Measurements from ENCODE around the gene SMIM15. TPM values are rescaled to one million over a fixed set of nuclear protein-coding genes. Genes with fewer than 3 reads are reported as not detected.

Gene SMIM15
- total RNA-seq, 1 donor = 31.8 TPM

DNA sequence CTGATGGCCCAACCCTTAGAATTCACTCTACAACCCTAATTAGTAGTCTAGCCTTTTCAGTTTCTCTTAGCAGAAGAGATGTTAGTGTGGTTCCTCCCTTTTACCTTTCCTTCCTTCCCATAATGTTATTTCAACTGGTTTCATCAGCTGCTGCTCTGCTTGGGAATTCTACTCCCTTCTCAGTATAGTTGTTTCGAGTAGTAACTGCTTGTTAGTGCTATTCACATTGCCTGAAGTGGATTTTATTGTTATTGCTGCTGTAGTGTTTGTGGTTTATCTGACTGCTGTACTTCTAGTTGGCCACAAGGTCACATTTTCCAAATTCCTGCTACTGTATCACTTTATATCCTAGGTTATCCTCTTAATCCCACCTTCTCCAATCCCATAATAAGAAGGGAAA lies 29.7 kb downstream of the SMIM15 start:
- no peaks in the 10 kb centered on the region for H3K79me2 ChIP-seq (ENCODE audit: insufficient read depth, low read length)
- H3K4me1 ChIP-seq (ENCODE audit: insufficient read depth, low read length) = no peaks in the 10 kb centered on the region
- H3K9me3 ChIP-seq (ENCODE audit: low read depth, low read length) = no peaks in the 10 kb centered on the region
- no peaks in the 10 kb centered on the region for H3K27me3 ChIP-seq (ENCODE audit: insufficient read depth, low read length)
- H2AFZ ChIP-seq (ENCODE audit: low read length) = no peak overlapping the region
- H3K4me2 ChIP-seq (ENCODE audit: insufficient read depth, low read length) = no peak overlapping the region
- DNase-seq (ENCODE audit: insufficient read length, low spot score, missing footprints) = no peak
- no peaks in the 10 kb centered on the region for H3K36me3 ChIP-seq (ENCODE audit: insufficient read depth, low read length)
- no peak overlapping the region for H3K4me3 ChIP-seq (ENCODE audit: insufficient read depth, low read length)
- H3K27ac ChIP-seq (ENCODE audit: low read depth, low read length) = no peak overlapping the region
- no peaks in the 10 kb centered on the region for H4K20me1 ChIP-seq (ENCODE audit: insufficient read depth, low read length)
- TF ChIP-seq, protein P1, sequence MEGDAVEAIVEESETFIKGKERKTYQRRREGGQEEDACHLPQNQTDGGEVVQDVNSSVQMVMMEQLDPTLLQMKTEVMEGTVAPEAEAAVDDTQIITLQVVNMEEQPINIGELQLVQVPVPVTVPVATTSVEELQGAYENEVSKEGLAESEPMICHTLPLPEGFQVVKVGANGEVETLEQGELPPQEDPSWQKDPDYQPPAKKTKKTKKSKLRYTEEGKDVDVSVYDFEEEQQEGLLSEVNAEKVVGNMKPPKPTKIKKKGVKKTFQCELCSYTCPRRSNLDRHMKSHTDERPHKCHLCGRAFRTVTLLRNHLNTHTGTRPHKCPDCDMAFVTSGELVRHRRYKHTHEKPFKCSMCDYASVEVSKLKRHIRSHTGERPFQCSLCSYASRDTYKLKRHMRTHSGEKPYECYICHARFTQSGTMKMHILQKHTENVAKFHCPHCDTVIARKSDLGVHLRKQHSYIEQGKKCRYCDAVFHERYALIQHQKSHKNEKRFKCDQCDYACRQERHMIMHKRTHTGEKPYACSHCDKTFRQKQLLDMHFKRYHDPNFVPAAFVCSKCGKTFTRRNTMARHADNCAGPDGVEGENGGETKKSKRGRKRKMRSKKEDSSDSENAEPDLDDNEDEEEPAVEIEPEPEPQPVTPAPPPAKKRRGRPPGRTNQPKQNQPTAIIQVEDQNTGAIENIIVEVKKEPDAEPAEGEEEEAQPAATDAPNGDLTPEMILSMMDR (IDR thresholded peaks at IDR 0.05; ENCODE audit: extremely low read depth, low read depth, low read length) = no peak

- TF ChIP-seq, protein P1 (IDR thresholded peaks at IDR 0.05; ENCODE audit: extremely low read depth, low read depth, low read length) = no peak
- H3K27ac ChIP-seq (ENCODE audit: low read depth, low read length) = no peak overlapping the region
- no peaks in the 10 kb centered on the region for H3K36me3 ChIP-seq (ENCODE audit: insufficient read depth, low read length)
- H2AFZ ChIP-seq (ENCODE audit: low read length) = no peak overlapping the region
- no peak for DNase-seq (ENCODE audit: insufficient read length, low spot score, missing footprints)
- H3K27me3 ChIP-seq (ENCODE audit: insufficient read depth, low read length) = no peaks in the 10 kb centered on the region
- H4K20me1 ChIP-seq (ENCODE audit: insufficient read depth, low read length) = no peaks in the 10 kb centered on the region
- no peak overlapping the region for H3K4me3 ChIP-seq (ENCODE audit: insufficient read depth, low read length)
- no peaks in the 10 kb centered on the region for H3K79me2 ChIP-seq (ENCODE audit: insufficient read depth, low read length)
- H3K4me2 ChIP-seq (ENCODE audit: insufficient read depth, low read length) = no peak overlapping the region
- H3K9me3 ChIP-seq (ENCODE audit: low read depth, low read length) = no peaks in the 10 kb centered on the region
- H3K4me1 ChIP-seq (ENCODE audit: insufficient read depth, low read length) = no peaks in the 10 kb centered on the region
These were observed 32.0 kb downstream of the SMIM15 start for GRCh38 chr5:61130289-61130688.

DNA sequence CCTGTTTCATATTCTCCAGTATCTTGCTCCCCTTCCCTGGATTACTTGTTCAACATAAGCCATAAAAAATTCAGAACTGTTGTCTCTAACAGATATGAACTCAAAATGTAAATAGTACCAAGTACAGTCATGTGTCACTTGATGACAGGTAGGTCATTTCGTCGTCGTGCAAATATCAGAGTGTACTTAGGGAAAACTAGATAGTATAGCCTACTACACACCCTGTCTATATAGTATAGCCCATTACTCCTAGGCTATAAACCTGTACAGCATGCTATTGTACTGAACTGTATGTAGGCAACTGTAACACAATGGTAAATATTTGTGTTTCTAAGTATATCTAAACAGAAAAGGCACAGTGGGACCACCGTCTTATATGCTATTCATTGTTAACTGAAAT lies 39.1 kb downstream of the SMIM15 start:
- no peaks in the 10 kb centered on the region for H3K79me2 ChIP-seq (ENCODE audit: insufficient read depth, low read length)
- H3K4me2 ChIP-seq (ENCODE audit: insufficient read depth, low read length) = no peak overlapping the region
- no peaks in the 10 kb centered on the region for H3K27me3 ChIP-seq (ENCODE audit: insufficient read depth, low read length)
- no peak for DNase-seq (ENCODE audit: insufficient read length, low spot score, missing footprints)
- TF ChIP-seq, protein P1 (IDR thresholded peaks at IDR 0.05; ENCODE audit: extremely low read depth, low read depth, low read length) = no peak
- no peaks in the 10 kb centered on the region for H3K36me3 ChIP-seq (ENCODE audit: insufficient read depth, low read length)
- H3K4me3 ChIP-seq (ENCODE audit: insufficient read depth, low read length) = no peak overlapping the region
- H2AFZ ChIP-seq (ENCODE audit: low read length) = no peak overlapping the region
- H3K9me3 ChIP-seq (ENCODE audit: low read depth, low read length) = no peaks in the 10 kb centered on the region
- H3K27ac ChIP-seq (ENCODE audit: low read depth, low read length) = no peak overlapping the region
- H4K20me1 ChIP-seq (ENCODE audit: insufficient read depth, low read length) = no peaks in the 10 kb centered on the region
- no peaks in the 10 kb centered on the region for H3K4me1 ChIP-seq (ENCODE audit: insufficient read depth, low read length)

DNA sequence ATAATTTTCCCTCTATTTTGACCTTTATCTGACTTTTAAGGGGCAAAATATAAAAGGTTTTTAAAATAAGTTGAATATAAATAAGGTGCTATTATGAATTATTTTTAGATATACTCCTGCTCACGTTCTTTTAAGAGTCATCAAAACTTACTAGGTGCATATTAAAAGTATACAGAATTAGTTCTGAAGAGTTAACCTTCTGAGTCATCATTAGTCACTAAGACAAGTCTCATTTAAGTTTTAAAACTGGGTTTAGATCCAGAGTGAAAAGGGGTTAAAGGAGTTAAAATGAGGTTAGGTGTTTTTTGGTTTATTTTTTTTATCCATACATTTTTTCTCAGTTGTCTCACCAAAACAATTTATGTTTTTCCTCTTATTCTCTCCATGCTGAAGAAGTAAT lies 41.7 kb downstream of the SMIM15 start:
- no peaks in the 10 kb centered on the region for H4K20me1 ChIP-seq (ENCODE audit: insufficient read depth, low read length)
- no peaks in the 10 kb centered on the region for H3K4me1 ChIP-seq (ENCODE audit: insufficient read depth, low read length)
- H3K27ac ChIP-seq (ENCODE audit: low read depth, low read length) = no peak overlapping the region
- TF ChIP-seq, protein P1 (IDR thresholded peaks at IDR 0.05; ENCODE audit: extremely low read depth, low read depth, low read length) = no peak
- no peak for DNase-seq (ENCODE audit: insufficient read length, low spot score, missing footprints)
- H2AFZ ChIP-seq (ENCODE audit: low read length) = no peak overlapping the region
- H3K79me2 ChIP-seq (ENCODE audit: insufficient read depth, low read length) = no peaks in the 10 kb centered on the region
- no peaks in the 10 kb centered on the region for H3K27me3 ChIP-seq (ENCODE audit: insufficient read depth, low read length)
- H3K4me2 ChIP-seq (ENCODE audit: insufficient read depth, low read length) = no peak overlapping the region
- H3K9me3 ChIP-seq (ENCODE audit: low read depth, low read length) = no peaks in the 10 kb centered on the region
- no peaks in the 10 kb centered on the region for H3K36me3 ChIP-seq (ENCODE audit: insufficient read depth, low read length)
- no peak overlapping the region for H3K4me3 ChIP-seq (ENCODE audit: insufficient read depth, low read length)

Data from osteoblast (primary cell).